B cell (primary cell): ENCODE results near the gene HDGFL2. TPM values are rescaled to one million over a fixed set of nuclear protein-coding genes. Genes with fewer than 3 reads are reported as not detected.

Experiments
- ATAC-seq: fragments of 200-7000 bp; cut with Tn5 transposase; one replicate; pipeline ENCODE4 v1.10.0; 2021; ENCODE audit warnings: low read depth, mild to moderate bottlenecking, moderate number of reproducible peaks, moderate library complexity
- CTCF ChIA-PET: fragments of 350-600 bp; sonication (Branson Sonifier 250); formaldehyde crosslinking; loops from one replicate; lab custom pipeline; 2021; ENCODE audit warnings: antibody characterized with exemption, inconsistent platforms; lab: Charles Lee
- POLR2A ChIA-PET: fragments of 350-600 bp; sonication (Branson Sonifier 250); formaldehyde crosslinking; loops from one replicate; lab custom pipeline; 2021; ENCODE audit warnings: antibody characterized with exemption; lab: Charles Lee
- DNase-seq: peaks from one replicate; pipeline ENCODE4 v3.0.0; 2013
- H2AFZ ChIP-seq: 2 replicates; pipeline ENCODE4 v1.6.1; 2012; ENCODE audit warnings: mild to moderate bottlenecking, low read depth, low read length; ENCODE audit not compliant: insufficient read depth, poor library complexity, severe bottlenecking
- H3K27ac ChIP-seq, 2 donors: 1 replicate in 1 of 2; 2 replicates in 1 of 2; pipeline ENCODE4 v1.5.1; 2012 to 2013; ENCODE audit warnings: low read length in 2 of 2, mild to moderate bottlenecking in 2 of 2, moderate library complexity in 1 of 2
- H3K27me3 ChIP-seq, 4 experiments: fragments of 200-600 bp in 1 of 4; sonication (generic) in 1 of 4; replicated peaks in 1 of 4; 1 replicate in 2 of 4; 2 replicates in 2 of 4; pipeline versions ENCODE4 v1.6.1 to v1.7.0; 2013 to 2016; ENCODE audit warnings: low read length in 3 of 4, mild to moderate bottlenecking in 2 of 4, mixed read lengths in 1 of 4, moderate library complexity in 1 of 4; ENCODE audit not compliant: insufficient read depth in 4 of 4, control insufficient read depth in 3 of 4; ENCODE audit errors: control extremely low read depth in 1 of 4
- H3K36me3 ChIP-seq, 2 experiments: replicated peaks in 1 of 2; 1 replicate in 1 of 2; 2 replicates in 1 of 2; pipeline versions ENCODE4 v1.6.1 to v1.7.1; 2013; ENCODE audit warnings: low read length in 1 of 2; ENCODE audit not compliant: insufficient read depth in 2 of 2, control insufficient read depth in 1 of 2; ENCODE audit errors: control extremely low read depth in 1 of 2, extremely low read depth in 1 of 2
- H3K4me1 ChIP-seq, 2 donors: fragments of 200-600 bp in 1 of 2; sonication (generic) in 1 of 2; 1 replicate in 1 of 2; 2 replicates in 1 of 2; pipeline versions ENCODE4 v1.5.1 to v1.6.1; 2013 to 2017; ENCODE audit warnings: low read length in 2 of 2; ENCODE audit not compliant: control insufficient read depth in 2 of 2, insufficient read depth in 2 of 2
- H3K4me2 ChIP-seq: replicated peaks from 2 replicates; pipeline ENCODE3; 2012; ENCODE audit warnings: mild to moderate bottlenecking, low read depth, low read length; ENCODE audit not compliant: poor library complexity, severe bottlenecking
- H3K4me3 ChIP-seq, 5 experiments: fragments of 200-600 bp in 1 of 5; sonication (generic) in 1 of 5; 1 replicate in 3 of 5; 2 replicates in 2 of 5; pipeline versions ENCODE4 v1.5.1 to v1.7.0; 2011 to 2016; ENCODE audit warnings: low read length in 4 of 5, mild to moderate bottlenecking in 4 of 5, low read depth in 2 of 5, control low read depth in 1 of 5, moderate library complexity in 1 of 5; ENCODE audit not compliant: insufficient read depth in 1 of 5; ENCODE audit errors: control extremely low read depth in 1 of 5, extremely low read depth in 1 of 5
- H3K79me2 ChIP-seq: fragments of 200-600 bp; sonication (generic); one replicate; pipeline ENCODE4 v1.6.0; 2016; ENCODE audit warnings: low read length; ENCODE audit not compliant: control insufficient read depth, insufficient read depth
- H3K9ac ChIP-seq: fragments of 200-600 bp; sonication (generic); 2 replicates; pipeline ENCODE4 v1.6.1; 2017; ENCODE audit warnings: mild to moderate bottlenecking, low read length, moderate library complexity
- H3K9me3 ChIP-seq, 3 donors: one replicate each; pipeline versions ENCODE4 v1.6.1 to v1.7.1; 2013; ENCODE audit warnings: low read length in 2 of 3; ENCODE audit not compliant: control insufficient read depth in 2 of 3, insufficient read depth in 1 of 3; ENCODE audit errors: control extremely low read depth in 1 of 3
- H4K20me1 ChIP-seq: 2 replicates; pipeline ENCODE4 v1.6.0; 2012; ENCODE audit warnings: mild to moderate bottlenecking, low read length; ENCODE audit not compliant: insufficient read depth, control insufficient read depth, poor library complexity, severe bottlenecking
- H3K27ac Mint-ChIP-seq: one replicate; pipeline ENCODE4 v1.8.0; 2021; ENCODE audit warnings: mixed read lengths
- H3K27me3 Mint-ChIP-seq: one replicate; pipeline ENCODE4 v1.8.0; 2021; ENCODE audit warnings: mixed read lengths
- H3K4me1 Mint-ChIP-seq: one replicate; pipeline ENCODE4 v1.8.0; 2021; ENCODE audit warnings: mixed read lengths
- H3K4me3 Mint-ChIP-seq: one replicate; pipeline ENCODE4 v1.8.0; 2021; ENCODE audit warnings: mixed read lengths
- H3K9me3 Mint-ChIP-seq: one replicate; pipeline ENCODE4 v1.8.0; 2022; ENCODE audit warnings: mixed read lengths; ENCODE audit not compliant: insufficient read depth
- CTCF ChIP-seq: fragments of 200-600 bp; IDR thresholded peaks from one replicate; pipeline ENCODE4 v1.8.0; 2022; ENCODE audit warnings: antibody characterized with exemption, mild to moderate bottlenecking
- EZH2 ChIP-seq: IDR thresholded peaks from 2 replicates; pipeline ENCODE4 v1.6.1; 2012; ENCODE audit warnings: borderline replicate concordance, low read depth, mild to moderate bottlenecking, moderate library complexity, low read length; ENCODE audit not compliant: insufficient read depth, poor library complexity, severe bottlenecking
- WGBS: methylation state at CpG from one replicate; pipeline ENCODE4 v1.1.5; 2013; ENCODE audit warnings: missing lambda C conversion rate; ENCODE audit not compliant: insufficient coverage; 5-methylcytosine and 5-hydroxymethylcytosine counted together
- intact Hi-C: fragments of 100-400 bp; cut with micrococcal nuclease; formaldehyde crosslinking; loops from one replicate; pipeline ENCODE4 v1.10.0; 2022
- polyA plus RNA-seq: library from polyadenylated mRNA; depleted of rRNA; stranded (reverse); fragments of >200 nt; gene quantifications from 2 replicates; pipeline ENCODE4 v1.2.3, GENCODE V29; 2012
- total RNA-seq, 2 donors: library from RNA; stranded (reverse); fragments of 120-200 nt in 1 of 2; gene quantifications; 1 replicate in 1 of 2; 2 replicates in 1 of 2; pipeline versions ENCODE4 v1.2.3 to v1.2.4, GENCODE V29; 2013 to 2022

HDGFL2 gene
- total and polyA plus RNA-seq, 2 donors (not counting 1 experiment from before 2014, with no cell fraction given), result 18.4 to 49.9 TPM

- ATAC-seq (no peak), DNase-seq (no peak)
- peaks cover 11% of the 10 kb centered on the region for H3K79me2 ChIP-seq
- no peaks in the 10 kb centered on the region for H3K4me1 ChIP-seq
- no peak overlapping the region for H3K27ac Mint-ChIP-seq
- ChIA-PET CTCF (interaction anchor here (0.5 kb wide), 1 partner anchor 526 kb away, joined by 3 read pairs; no protein-coding TSS in a partner anchor), POLR2A (interaction anchor here (0.5 to 0.7 kb wide), 3 partner anchors 23 to 1220 kb away, joined by 4 to 7 read pairs (median 4); partner anchors contain the start of gene YJU2)
- no peaks in the 10 kb centered on the region for H3K9me3 Mint-ChIP-seq
- TF ChIP-seq EZH2 (no peak), CTCF (no peak)
- no peak overlapping the region for H3K4me2 ChIP-seq
- no peak overlapping the region for H3K4me3 Mint-ChIP-seq
- no peaks in the 10 kb centered on the region for H3K27me3 Mint-ChIP-seq
- H3K27ac ChIP-seq, result no peak overlapping the region
- no peaks in the 10 kb centered on the region for H3K4me1 Mint-ChIP-seq
- H3K9ac ChIP-seq, result no peak overlapping the region
- H3K9me3 ChIP-seq, result no peaks in the 10 kb centered on the region
- H2AFZ ChIP-seq, result no peak overlapping the region
- WGBS, result 99% methylated on average over 12 of the region's 12 CpGs
- intact Hi-C loops, result no loop called here
- H4K20me1 ChIP-seq, result no peaks in the 10 kb centered on the region
- no peak overlapping the region for H3K4me3 ChIP-seq
- H3K36me3 ChIP-seq, result peaks cover 5 to 42% of the 10 kb centered on the region in 2 experiments
- H3K27me3 ChIP-seq, result no peaks in the 10 kb centered on the region
Measured at GRCh38 chr19:4495471-4495870, 23.4 kb downstream of the HDGFL2 start.

GRCh38 chr19:4496304-4496703, 24.2 kb downstream of the HDGFL2 start:
- peaks cover 11% of the 10 kb centered on the region for H3K79me2 ChIP-seq
- H3K36me3 ChIP-seq, result peaks cover 5 to 46% of the 10 kb centered on the region in 2 experiments
- intact Hi-C loops, result no loop called here
- H3K9ac ChIP-seq, result no peak overlapping the region
- Mint-ChIP-seq H3K9me3 (no peaks in the 10 kb centered on the region), H3K27ac (no peak overlapping the region), H3K27me3 (no peaks in the 10 kb centered on the region), H3K4me1 (no peaks in the 10 kb centered on the region), H3K4me3 (no peak overlapping the region)
- H3K9me3 ChIP-seq, result no peaks in the 10 kb centered on the region
- TF ChIP-seq EZH2, result no peak
- no peak for TF ChIP-seq CTCF
- H3K4me2 ChIP-seq, result no peak overlapping the region
- H3K27me3 ChIP-seq, result no peaks in the 10 kb centered on the region
- H3K27ac ChIP-seq, result no peak overlapping the region
- no peaks in the 10 kb centered on the region for H4K20me1 ChIP-seq
- 87% methylated on average over 10 of the region's 18 CpGs for WGBS
- ATAC-seq (no peak), DNase-seq (no peak)
- CTCF ChIA-PET, result interaction anchor here (0.6 kb wide), 1 partner anchor 69 kb away, joined by 3 read pairs; no protein-coding TSS in a partner anchor
- no peaks in the 10 kb centered on the region for H3K4me1 ChIP-seq
- H2AFZ ChIP-seq, result no peak overlapping the region
- H3K4me3 ChIP-seq, result no peak overlapping the region
- POLR2A ChIA-PET, result no interaction called here
